HepG2 (cell line): ENCODE data around the gene AKT3. TPM values are rescaled to one million over a fixed set of nuclear protein-coding genes. Genes with fewer than 3 reads are reported as not detected.

ENCODE experiments used
- ATAC-seq: fragments of 200-7000 bp; cut with Tn5 transposase; 3 replicates; pipeline ENCODE4 v1.9.1; 2020; ENCODE audit warnings: mild to moderate bottlenecking, moderate library complexity
- BruUV-seq: library from RNA; stranded (reverse); fragments of 400-500 nt; replicated peaks from 2 replicates; lab custom pipeline; 2021; lab: Mats Ljungman, UMichigan
- CTCF ChIA-PET: fragments of 300-600 bp; formaldehyde crosslinking; extraction: SDS; loops from one replicate; lab custom pipeline; 2021; ENCODE audit warnings: low total read pairs, inconsistent platforms, low intra/inter-chr PET ratio; lab: Yijun Ruan, JAX
- POLR2A ChIA-PET: fragments of 350-600 bp; sonication (Branson Sonifier 250); formaldehyde crosslinking; loops from one replicate; lab custom pipeline; 2020; ENCODE audit warnings: antibody characterized with exemption, inconsistent platforms; lab: Yijun Ruan, JAX
- DNase-seq: peaks from one replicate; pipeline ENCODE4 v3.0.0-alpha.2; 2015; ENCODE audit warnings: low spot score
- FAIRE-seq: peaks from 3 replicates; lab custom pipeline; 2011; peaks lifted over from hg19 to GRCh38; lab: Jason Lieb, UNC
- H2AFZ ChIP-seq: one replicate; pipeline ENCODE4 v1.6.1; 2011; ENCODE audit warnings: low read length, inconsistent platforms
- H3K27ac ChIP-seq: fragments of 300-600 bp; 3 replicates; pipeline ENCODE4 v1.8.0; 2011; ENCODE audit warnings: mixed run types, mild to moderate bottlenecking, mixed read lengths, low read length, inconsistent platforms; ENCODE audit not compliant: insufficient read depth; ENCODE audit errors: extremely low read length
- H3K27me3 ChIP-seq, 2 experiments: fragments of 200-600 bp in 1 of 2; 2 replicates in 1 of 2; 3 replicates in 1 of 2; pipeline versions ENCODE4 v1.6.0 to v1.8.0; 2011; ENCODE audit warnings: low read length in 2 of 2, mild to moderate bottlenecking in 2 of 2, moderate library complexity in 2 of 2, inconsistent platforms in 1 of 2; ENCODE audit not compliant: insufficient read depth in 2 of 2, control insufficient read depth in 1 of 2
- H3K36me3 ChIP-seq, 2 experiments: fragments of 200-600 bp in 1 of 2; replicated peaks in 1 of 2; 2 replicates in 1 of 2; 3 replicates in 1 of 2; pipeline versions ENCODE4 v1.5.1 to v1.8.0; 2011; ENCODE audit warnings: low read length in 2 of 2, inconsistent platforms in 1 of 2; ENCODE audit not compliant: insufficient read depth in 2 of 2, control insufficient read depth in 1 of 2
- H3K4me1 ChIP-seq: 2 replicates; pipeline ENCODE4 v1.5.1; 2012; ENCODE audit warnings: low read length, inconsistent platforms; ENCODE audit not compliant: insufficient read depth
- H3K4me2 ChIP-seq: 2 replicates; pipeline ENCODE4 v1.6.0; 2011; ENCODE audit warnings: low read depth, low read length, inconsistent platforms
- H3K4me3 ChIP-seq, 3 experiments: fragments of 200-600 bp in 1 of 3; sonication (generic), shearing (Covaris generic) in 1 of 3; replicated peaks in 1 of 3; 2 replicates each; pipeline ENCODE4 v1.5.1; 2011 to 2016; ENCODE audit warnings: low read length in 3 of 3, inconsistent platforms in 2 of 3, low read depth in 2 of 3, mild to moderate bottlenecking in 2 of 3, control low read depth in 1 of 3, mixed read lengths in 1 of 3; ENCODE audit not compliant: insufficient read depth in 1 of 3
- H3K79me2 ChIP-seq: one replicate; pipeline ENCODE4 v1.6.1; 2011; ENCODE audit warnings: low read length, inconsistent platforms; ENCODE audit not compliant: insufficient read depth
- H3K9ac ChIP-seq: 2 replicates; pipeline ENCODE4 v1.6.0; 2011; ENCODE audit warnings: mild to moderate bottlenecking, low read depth, low read length, inconsistent platforms; ENCODE audit not compliant: insufficient read depth
- H3K9me3 ChIP-seq: 2 replicates; pipeline ENCODE4 v1.5.1; 2012; ENCODE audit warnings: mild to moderate bottlenecking, low read length
- H4K20me1 ChIP-seq: 2 replicates; pipeline ENCODE4 v1.6.0; 2011; ENCODE audit warnings: inconsistent platforms, mild to moderate bottlenecking, low read length, moderate library complexity; ENCODE audit not compliant: insufficient read depth
- HOXA3 ChIP-seq: sonication (generic); formaldehyde crosslinking; IDR thresholded peaks from 2 replicates; pipeline ENCODE4 v1.5.0; 2020; ENCODE audit warnings: missing genetic modification reagents
- KLF9 ChIP-seq: IDR thresholded peaks from 2 replicates; pipeline ENCODE4 v1.6.1; 2016; ENCODE audit warnings: low read depth
- MAFF ChIP-seq: IDR thresholded peaks from 2 replicates; pipeline ENCODE4 v1.6.1; 2011; ENCODE audit warnings: low read depth, low read length, improper control_type of control experiment
- MAFK ChIP-seq, 2 experiments: IDR thresholded peaks in 1 of 2; conservative IDR thresholded peaks in 1 of 2; 2 replicates each; pipeline ENCODE4 v1.6.1; 2011; ENCODE audit warnings: improper control_type of control experiment in 2 of 2, low read length in 2 of 2
- NFE2L2 ChIP-seq: fragments of 150-350 bp; IDR thresholded peaks from 2 replicates; pipeline ENCODE4 v1.6.1; 2014; ENCODE audit warnings: low read length
- ZNF550 ChIP-seq: sonication (generic); formaldehyde crosslinking; IDR thresholded peaks from 2 replicates; pipeline ENCODE4 v1.4.0; 2020; ENCODE audit warnings: mild to moderate bottlenecking, missing genetic modification reagents, borderline replicate concordance
- ZNF570 ChIP-seq: sonication (generic); formaldehyde crosslinking; IDR thresholded peaks from 2 replicates; pipeline ENCODE4 v1.4.0; 2020; ENCODE audit warnings: mild to moderate bottlenecking, missing genetic modification reagents, borderline replicate concordance
- ZNF850 ChIP-seq: sonication (generic); formaldehyde crosslinking; conservative IDR thresholded peaks from 2 replicates; pipeline ENCODE4 v1.9.0; 2021; ENCODE audit warnings: mild to moderate bottlenecking, missing genetic modification reagents
- WGBS: methylation state at CpG from one replicate; pipeline ENCODE4 v1.1.6; 2017; ENCODE audit warnings: low lambda C conversion rate; 5-methylcytosine and 5-hydroxymethylcytosine counted together
- in situ Hi-C: cut with HindIII; loops from 2 replicates; pipeline ENCODE4 v1.10.0; 2017; ENCODE audit warnings: low pct_unique_long_range_greater_than_20kb; ENCODE audit not compliant: extremely low pct_ligation_motif_present
- intact Hi-C: fragments of 100-400 bp; cut with micrococcal nuclease; formaldehyde crosslinking; loops from one replicate; pipeline ENCODE4 v1.10.0; 2022; ENCODE audit not compliant: unreplicated experiment
- polyA plus RNA-seq, 8 experiments: library from polyadenylated mRNA; depleted of rRNA in 3 of 8; stranded (reverse) in 7 of 8; unstranded in 1 of 8; fragments of >200 nt; fragmentation: Illumina TruSeq in 4 of 8; extraction: Trizol in 4 of 8; gene quantifications; 2 replicates each; pipeline versions ENCODE4 v1.2.1 to v1.2.3, GENCODE V29; 2011 to 2016; ENCODE audit warnings: low read depth in 4 of 8, missing spikeins in 1 of 8, mixed read lengths in 1 of 8; ENCODE audit not compliant: insufficient read depth in 1 of 8
- total RNA-seq, 5 experiments: library from RNA; depleted of rRNA; stranded (reverse); fragments of >200 nt; fragmentation: Illumina TruSeq; extraction: Trizol; gene quantifications; 2 replicates each; pipeline ENCODE4 v1.2.3, GENCODE V29; 2016; ENCODE audit warnings: low read depth in 1 of 5

AKT3 gene
- total and polyA plus RNA-seq, 2 of the 13 experiments (the other 11 are each of a cell fraction or from before 2014, with no cell fraction given), result 0.07 TPM

- 88% methylated on average over 14 of the region's 14 CpGs for WGBS
- POLR2A ChIA-PET, result no interaction called here
- Histone ChIP-seq H3K9me3 (no peaks in the 10 kb centered on the region), H3K9ac (no peak overlapping the region), H2AFZ (no peak overlapping the region), H3K4me1 (no peaks in the 10 kb centered on the region), H3K4me3 (no peak overlapping the region), H4K20me1 (no peaks in the 10 kb centered on the region), H3K79me2 (no peaks in the 10 kb centered on the region), H3K4me2 (no peak overlapping the region), H3K27ac (no peak overlapping the region)
- ATAC-seq, result no peak
- no peak for DNase-seq
- FAIRE-seq, result no peak
- intact Hi-C loops (no loop called here), in situ Hi-C loops (no loop called here)
- no TSS peak for BruUV-seq
- CTCF ChIA-PET, result no interaction called here
- TF ChIP-seq MAFF (peak; percentile 33; the same call in 1 of the 2 replicates), ZNF570 (no peak), MAFK (conservative IDR thresholded peaks at IDR 0.05 in 1 of 2, IDR thresholded peaks at IDR 0.05 in 1 of 2; ENCODE audit: low read length in 2 of 2) (peak; percentile 26 to 46; a peak in 3 of 4 replicates), HOXA3 (no peak)
- TF ChIP-seq, all 625 proteins: peak for 2
- H3K36me3 ChIP-seq, result no peaks in the 10 kb centered on the region
- no peaks in the 10 kb centered on the region for H3K27me3 ChIP-seq
Measured at GRCh38 chr1:243493156-243494129, 356.6 kb downstream of the AKT3 start.

GRCh38 chr1:243490748-243491686, 359.0 kb downstream of the AKT3 start:
- ChIA-PET POLR2A (no interaction called here), CTCF (no interaction called here)
- BruUV-seq, result no TSS peak

More at GRCh38 chr1:243490748-243491686, 359.0 kb downstream of the AKT3 start:
- in situ Hi-C loops (no loop called here), intact Hi-C loops (no loop called here)
- Histone ChIP-seq H3K4me1 (no peaks in the 10 kb centered on the region), H3K27me3 (no peaks in the 10 kb centered on the region), H3K36me3 (no peaks in the 10 kb centered on the region), H3K9me3 (no peaks in the 10 kb centered on the region), H2AFZ (no peak overlapping the region), H3K27ac (no peak overlapping the region), H3K4me3 (no peak overlapping the region), H3K79me2 (no peaks in the 10 kb centered on the region), H4K20me1 (no peaks in the 10 kb centered on the region), H3K4me2 (no peak overlapping the region), H3K9ac (no peak overlapping the region)
- DNase-seq (no peak), FAIRE-seq (no peak), ATAC-seq (no peak)
- no peak for TF ChIP-seq KLF9
- TF ChIP-seq ZNF550 (CRISPR knock-in tag), result no peak
- no peak for TF ChIP-seq NFE2L2
- TF ChIP-seq ZNF850 (CRISPR knock-in tag), result no peak
- WGBS, result 94% methylated on average over 6 of the region's 8 CpGs
